H1 (cell line): ENCODE data around the gene SMYD3. TPM values are rescaled to one million over a fixed set of nuclear protein-coding genes. Genes with fewer than 3 reads are reported as not detected.

ENCODE experiments used
- CTCF ChIA-PET: fragments of 300-600 bp; sonication (Branson Sonifier 250); formaldehyde crosslinking; loops from one replicate; lab custom pipeline; 2021; ENCODE audit not compliant: partially characterized antibody; lab: Charles Lee
- POLR2A ChIA-PET: fragments of 300-600 bp; sonication (Branson Sonifier 250); formaldehyde crosslinking; loops from one replicate; lab custom pipeline; 2021; ENCODE audit warnings: inconsistent platforms; ENCODE audit not compliant: partially characterized antibody; lab: Charles Lee
- DNase-seq, 2 experiments: peaks; one replicate each; pipeline versions ENCODE4 v3.0.0 to v3.0.0-alpha.2; 2010 to 2022; ENCODE audit warnings: low spot score in 2 of 2, low read depth in 1 of 2, mixed read lengths in 1 of 2
- FAIRE-seq: peaks from 2 replicates; lab custom pipeline; 2011; peaks lifted over from hg19 to GRCh38; lab: Jason Lieb, UNC
- H2AFZ ChIP-seq: 2 replicates; pipeline ENCODE4 v1.8.1; 2012; ENCODE audit warnings: low read length, inconsistent platforms
- H2AK5ac ChIP-seq: 2 replicates; pipeline ENCODE4 v1.6.1; 2013; ENCODE audit warnings: low read depth, low read length
- H2BK120ac ChIP-seq: replicated peaks from 2 replicates; pipeline ENCODE3; 2013; ENCODE audit warnings: low read depth, low read length, inconsistent platforms
- H2BK12ac ChIP-seq: 2 replicates; pipeline ENCODE4 v1.6.1; 2013; ENCODE audit warnings: low read depth, low read length
- H2BK15ac ChIP-seq: 2 replicates; pipeline ENCODE4 v1.6.1; 2013; ENCODE audit warnings: low read length
- H2BK20ac ChIP-seq: 2 replicates; pipeline ENCODE4 v1.6.1; 2013; ENCODE audit warnings: low read length
- H2BK5ac ChIP-seq: 2 replicates; pipeline ENCODE4 v1.6.1; 2013; ENCODE audit warnings: low read depth, low read length
- H3K14ac ChIP-seq: 2 replicates; pipeline ENCODE4 v1.6.1; 2013; ENCODE audit warnings: inconsistent platforms; ENCODE audit not compliant: insufficient read length
- H3K18ac ChIP-seq: 2 replicates; pipeline ENCODE4 v1.6.1; 2013; ENCODE audit warnings: low read length; ENCODE audit errors: extremely low read depth
- H3K23ac ChIP-seq: 2 replicates; pipeline ENCODE4 v1.6.1; 2013; ENCODE audit warnings: inconsistent platforms; ENCODE audit not compliant: insufficient read length
- H3K23me2 ChIP-seq: 2 replicates; pipeline ENCODE4 v1.6.1; 2013; ENCODE audit warnings: low read depth, low read length
- H3K27ac ChIP-seq: 2 replicates; pipeline ENCODE4 v1.6.1; 2011; ENCODE audit warnings: low read depth, low read length, inconsistent platforms
- H3K27me3 ChIP-seq, 4 experiments: replicated peaks in 1 of 4; 1 replicate in 1 of 4; 2 replicates in 3 of 4; pipeline versions ENCODE4 v1.6.1 to v1.8.1; 2011 to 2013; ENCODE audit warnings: low read length in 3 of 4, mild to moderate bottlenecking in 3 of 4, inconsistent platforms in 2 of 4, mixed read lengths in 2 of 4, moderate library complexity in 1 of 4; ENCODE audit not compliant: control insufficient read depth in 3 of 4, insufficient read depth in 3 of 4; ENCODE audit errors: extremely low read depth in 1 of 4
- H3K36me3 ChIP-seq, 4 experiments: 2 replicates each; pipeline versions ENCODE4 v1.6.1 to v1.8.1; 2011 to 2013; ENCODE audit warnings: mild to moderate bottlenecking in 4 of 4, low read length in 3 of 4, moderate library complexity in 2 of 4, control low read depth in 1 of 4, inconsistent platforms in 1 of 4; ENCODE audit not compliant: insufficient read depth in 4 of 4, control insufficient read depth in 2 of 4
- H3K4ac ChIP-seq: replicated peaks from 2 replicates; pipeline ENCODE3; 2013; ENCODE audit warnings: low read length, low read depth, mixed read lengths, inconsistent platforms; ENCODE audit not compliant: insufficient read length
- H3K4me1 ChIP-seq, 4 experiments: replicated peaks in 1 of 4; 1 replicate in 1 of 4; 2 replicates in 3 of 4; pipeline versions ENCODE4 v1.6.1 to v1.8.1; 2011 to 2013; ENCODE audit warnings: low read length in 3 of 4, inconsistent platforms in 2 of 4, mixed read lengths in 1 of 4; ENCODE audit not compliant: insufficient read depth in 4 of 4, control insufficient read depth in 3 of 4
- H3K4me2 ChIP-seq, 2 experiments: 2 replicates each; pipeline versions ENCODE4 v1.6.1 to v1.8.1; 2011 to 2013; ENCODE audit warnings: low read depth in 2 of 2, low read length in 2 of 2, control low read depth in 1 of 2, inconsistent platforms in 1 of 2, mild to moderate bottlenecking in 1 of 2; ENCODE audit not compliant: insufficient read depth in 1 of 2
- H3K4me3 ChIP-seq, 4 experiments: fragments of 200-600, 300-600 bp in 1 of 4; sonication (generic), shearing (Covaris generic), sonication (Bioruptor Twin) in 1 of 4; 2 replicates each; pipeline versions ENCODE4 v1.5.1 to v1.8.1; 2011 to 2016; ENCODE audit warnings: low read length in 4 of 4, low read depth in 3 of 4, control low read depth in 2 of 4, inconsistent platforms in 2 of 4, mild to moderate bottlenecking in 2 of 4, mixed read lengths in 1 of 4, moderate library complexity in 1 of 4; ENCODE audit not compliant: insufficient read depth in 2 of 4; ENCODE audit errors: extremely low read depth in 1 of 4
- H3K56ac ChIP-seq: replicated peaks from 2 replicates; pipeline ENCODE3; 2013; ENCODE audit warnings: low read depth, mild to moderate bottlenecking, mixed read lengths, low read length, inconsistent platforms; ENCODE audit not compliant: insufficient read length
- H3K79me1 ChIP-seq: 2 replicates; pipeline ENCODE4 v1.6.1; 2013; ENCODE audit warnings: low read depth, low read length, control low read depth
- H3K79me2 ChIP-seq, 2 experiments: 2 replicates each; pipeline versions ENCODE4 v1.6.1 to v1.8.1; 2012 to 2013; ENCODE audit warnings: low read length in 2 of 2, mild to moderate bottlenecking in 2 of 2, inconsistent platforms in 1 of 2; ENCODE audit not compliant: insufficient read depth in 2 of 2, control insufficient read depth in 1 of 2
- H3K9ac ChIP-seq, 4 experiments: replicated peaks in 1 of 4; 1 replicate in 1 of 4; 2 replicates in 3 of 4; pipeline versions ENCODE4 v1.6.1 to v1.8.1; 2011 to 2013; ENCODE audit warnings: low read depth in 3 of 4, low read length in 3 of 4, control low read depth in 2 of 4, mild to moderate bottlenecking in 2 of 4, moderate library complexity in 2 of 4, inconsistent platforms in 1 of 4; ENCODE audit errors: extremely low read depth in 1 of 4
- H3K9me3 ChIP-seq, 2 experiments: 2 replicates each; pipeline versions ENCODE4 v1.6.1 to v1.8.1; 2012 to 2013; ENCODE audit warnings: mild to moderate bottlenecking in 2 of 2, moderate library complexity in 2 of 2, control low read depth in 1 of 2, inconsistent platforms in 1 of 2, low read depth in 1 of 2, low read length in 1 of 2, mixed read lengths in 1 of 2; ENCODE audit not compliant: insufficient read depth in 2 of 2
- H4K20me1 ChIP-seq, 2 experiments: replicated peaks in 1 of 2; 2 replicates each; pipeline versions ENCODE3 to v1.8.1; 2011 to 2013; ENCODE audit warnings: inconsistent platforms in 2 of 2, low read length in 2 of 2, mild to moderate bottlenecking in 1 of 2; ENCODE audit not compliant: insufficient read depth in 2 of 2, control insufficient read depth in 1 of 2
- H4K5ac ChIP-seq: 2 replicates; pipeline ENCODE4 v1.6.1; 2013; ENCODE audit warnings: low read length, low read depth, mixed read lengths, inconsistent platforms; ENCODE audit not compliant: insufficient read length
- H4K8ac ChIP-seq: 2 replicates; pipeline ENCODE4 v1.8.0; 2013; ENCODE audit warnings: mild to moderate bottlenecking, moderate library complexity, low read length, inconsistent platforms; ENCODE audit not compliant: insufficient read depth; ENCODE audit errors: extremely low read depth
- H4K91ac ChIP-seq: replicated peaks from 2 replicates; pipeline ENCODE3; 2013; ENCODE audit warnings: low read length, mixed read lengths, inconsistent platforms; ENCODE audit not compliant: insufficient read length
- EP300 ChIP-seq, 2 experiments: IDR thresholded peaks; 1 replicate in 1 of 2; 2 replicates in 1 of 2; pipeline ENCODE4 v1.6.1; 2011 to 2012; ENCODE audit warnings: low read depth in 2 of 2, low read length in 2 of 2, mild to moderate bottlenecking in 2 of 2, borderline replicate concordance in 1 of 2, inconsistent platforms in 1 of 2, moderate library complexity in 1 of 2
- EZH2 ChIP-seq: fragments of 200-600 bp; sonication (generic); IDR thresholded peaks from 2 replicates; pipeline ENCODE4 v1.7.1; 2012; ENCODE audit warnings: low read depth, mild to moderate bottlenecking, moderate library complexity, low read length, inconsistent platforms; ENCODE audit not compliant: severe bottlenecking
- NANOG ChIP-seq: IDR thresholded peaks from 2 replicates; pipeline ENCODE4 v1.6.1; 2011; ENCODE audit warnings: low read length, low read depth, mild to moderate bottlenecking, inconsistent platforms; ENCODE audit not compliant: insufficient read depth, poor library complexity, severe bottlenecking
- POLR2A ChIP-seq, 2 experiments: IDR thresholded peaks; 1 replicate in 1 of 2; 2 replicates in 1 of 2; pipeline ENCODE4 v1.6.1; 2011; ENCODE audit warnings: low read depth in 2 of 2, low read length in 2 of 2, mild to moderate bottlenecking in 2 of 2; ENCODE audit errors: control extremely low read depth in 1 of 2
- SP1 ChIP-seq: IDR thresholded peaks from 2 replicates; pipeline ENCODE4 v1.6.1; 2011; ENCODE audit warnings: low read depth, low read length
- YY1 ChIP-seq: IDR thresholded peaks from 2 replicates; pipeline ENCODE4 v1.6.1; 2011; ENCODE audit warnings: low read depth, mild to moderate bottlenecking, low read length
- WGBS, 2 experiments: shearing (Covaris generic) in 1 of 2; methylation state at CpG; one replicate each; pipeline versions ENCODE4 v1.1.6 to v1.1.7; 2013 to 2015; ENCODE audit warnings: low lambda C conversion rate in 2 of 2, mixed read lengths in 2 of 2, inconsistent platforms in 1 of 2, low coverage in 1 of 2, missing lambda C conversion rate in 1 of 2; ENCODE audit not compliant: insufficient replicate concordance in 2 of 2, insufficient coverage in 1 of 2, insufficient read length in 1 of 2; ENCODE audit errors: extremely low coverage in 1 of 2, missing lambda C conversion rate in 1 of 2; 5-methylcytosine and 5-hydroxymethylcytosine counted together
- polyA plus RNA-seq, 7 experiments: library from polyadenylated mRNA; depleted of rRNA in 3 of 7; stranded (reverse) in 5 of 7; unstranded in 2 of 7; fragments of >200 nt in 5 of 7; fragments of 200-250 nt in 2 of 7; gene quantifications; 1 replicate in 5 of 7; 2 replicates in 1 of 7; 4 replicates in 1 of 7; pipeline versions ENCODE4 v1.2.1 to v1.2.3, GENCODE V29; 2011 to 2013; ENCODE audit warnings: missing spikeins in 2 of 7, mixed read lengths in 2 of 7
- total RNA-seq: library from RNA; stranded (reverse); fragmentation: NEBNext Ultra II Directional; extraction: Animal tissue kit (Norgen Biotek cat#: 25700); gene quantifications from 2 replicates; pipeline ENCODE4 v1.2.1, GENCODE V29; 2021
- TF ChIP-seq, protein P1 (sequence below), 3 experiments: IDR thresholded peaks; 1 replicate in 2 of 3; 2 replicates in 1 of 3; pipeline versions ENCODE4 v1.5.1 to v1.6.1; 2011; ENCODE audit warnings: low read length in 3 of 3, mild to moderate bottlenecking in 3 of 3, inconsistent platforms in 2 of 3, low read depth in 1 of 3, moderate library complexity in 1 of 3; ENCODE audit not compliant: insufficient read depth in 1 of 3; ENCODE audit errors: control extremely low read depth in 1 of 3
- TF ChIP-seq, protein P2 (sequence below): IDR thresholded peaks from 2 replicates; pipeline ENCODE4 v1.6.1; 2011; ENCODE audit warnings: low read length, improper control_type of control experiment

The SMYD3 gene
- total and polyA plus RNA-seq, 2 of the 8 experiments (the other 6 are each of a cell fraction or from before 2014, with no cell fraction given): 17.3 to 25.4 TPM

DNA sequence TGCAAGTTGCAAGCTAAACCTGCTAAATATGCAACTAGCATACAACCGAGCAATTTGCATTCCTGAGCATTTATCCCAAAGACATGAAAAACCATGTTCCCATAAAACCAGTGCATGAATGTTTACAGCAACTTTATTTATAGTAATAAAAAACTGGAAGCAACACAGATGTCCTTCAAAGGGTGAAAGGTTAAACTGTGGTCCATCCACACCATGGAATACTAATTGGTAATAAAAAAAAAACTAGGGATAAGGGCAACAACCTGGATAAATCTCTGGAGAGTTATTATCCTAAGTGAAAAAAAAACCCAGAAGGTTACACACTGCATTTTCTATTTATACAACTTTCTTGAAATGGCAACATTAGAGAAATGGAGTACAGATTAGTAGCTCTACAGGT lies 474.1 kb downstream of the SMYD3 start:
- Histone ChIP-seq H3K23ac (no peak overlapping the region), H2BK12ac (no peak overlapping the region), H3K23me2 (no peaks in the 10 kb centered on the region; the same call in 1 of the 2 replicates), H3K14ac (no peak overlapping the region), H4K20me1 (no peaks in the 10 kb centered on the region), H2BK5ac (no peak overlapping the region), H2BK15ac (no peak overlapping the region), H3K4me2 (no peak overlapping the region), H2BK120ac (no peak overlapping the region), H3K79me1 (no peaks in the 10 kb centered on the region), H3K4me3 (no peak overlapping the region), H4K5ac (no peak overlapping the region), H3K18ac (no peak overlapping the region), H3K9me3 (no peaks in the 10 kb centered on the region), H3K36me3 (no peaks in the 10 kb centered on the region), H3K27me3 (peaks cover 0 to 1% (median 0%) of the 10 kb centered on the region in 4 experiments; a peak in 1 of 7 replicates), H3K79me2 (no peaks in the 10 kb centered on the region), H3K4me1 (no peaks in the 10 kb centered on the region), H2AK5ac (no peak overlapping the region), H2BK20ac (no peak overlapping the region), H3K56ac (no peak overlapping the region), H3K27ac (no peak overlapping the region), H4K91ac (no peak overlapping the region), H3K4ac (no peak overlapping the region), H3K9ac (peak overlapping the region in 1 of 4 experiments; percentile 34; a peak in 1 of 7 replicates), H4K8ac (no peak overlapping the region), H2AFZ (no peak overlapping the region)
- no peak for DNase-seq
- no peak for FAIRE-seq
- WGBS, 2 experiments: 90% methylated on average over 1 of the region's 1 CpG; no CpG with 5 or more reads in 1 of the 2 experiments
- POLR2A ChIA-PET: no interaction called here
- CTCF ChIA-PET: interaction anchor here (1.1 kb wide), 1 partner anchor 22 kb away, joined by 6 read pairs; no protein-coding TSS in a partner anchor
- TF ChIP-seq POLR2A (IDR thresholded peaks at IDR 0.05; ENCODE audit: control extremely low read depth in 1 of 2, low read depth in 2 of 2, low read length in 2 of 2) (no peak), EZH2 (no peak), YY1 (no peak), EP300 (IDR thresholded peaks at IDR 0.05; ENCODE audit: borderline replicate concordance in 1 of 2, low read depth in 2 of 2, low read length in 2 of 2) (no peak), SP1 (no peak), NANOG (no peak)
- TF ChIP-seq, protein P1, sequence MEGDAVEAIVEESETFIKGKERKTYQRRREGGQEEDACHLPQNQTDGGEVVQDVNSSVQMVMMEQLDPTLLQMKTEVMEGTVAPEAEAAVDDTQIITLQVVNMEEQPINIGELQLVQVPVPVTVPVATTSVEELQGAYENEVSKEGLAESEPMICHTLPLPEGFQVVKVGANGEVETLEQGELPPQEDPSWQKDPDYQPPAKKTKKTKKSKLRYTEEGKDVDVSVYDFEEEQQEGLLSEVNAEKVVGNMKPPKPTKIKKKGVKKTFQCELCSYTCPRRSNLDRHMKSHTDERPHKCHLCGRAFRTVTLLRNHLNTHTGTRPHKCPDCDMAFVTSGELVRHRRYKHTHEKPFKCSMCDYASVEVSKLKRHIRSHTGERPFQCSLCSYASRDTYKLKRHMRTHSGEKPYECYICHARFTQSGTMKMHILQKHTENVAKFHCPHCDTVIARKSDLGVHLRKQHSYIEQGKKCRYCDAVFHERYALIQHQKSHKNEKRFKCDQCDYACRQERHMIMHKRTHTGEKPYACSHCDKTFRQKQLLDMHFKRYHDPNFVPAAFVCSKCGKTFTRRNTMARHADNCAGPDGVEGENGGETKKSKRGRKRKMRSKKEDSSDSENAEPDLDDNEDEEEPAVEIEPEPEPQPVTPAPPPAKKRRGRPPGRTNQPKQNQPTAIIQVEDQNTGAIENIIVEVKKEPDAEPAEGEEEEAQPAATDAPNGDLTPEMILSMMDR (IDR thresholded peaks at IDR 0.05; ENCODE audit: control extremely low read depth in 1 of 3, insufficient read depth in 1 of 3, low read depth in 1 of 3, low read length in 3 of 3): no peak
- TF ChIP-seq, protein P2, sequence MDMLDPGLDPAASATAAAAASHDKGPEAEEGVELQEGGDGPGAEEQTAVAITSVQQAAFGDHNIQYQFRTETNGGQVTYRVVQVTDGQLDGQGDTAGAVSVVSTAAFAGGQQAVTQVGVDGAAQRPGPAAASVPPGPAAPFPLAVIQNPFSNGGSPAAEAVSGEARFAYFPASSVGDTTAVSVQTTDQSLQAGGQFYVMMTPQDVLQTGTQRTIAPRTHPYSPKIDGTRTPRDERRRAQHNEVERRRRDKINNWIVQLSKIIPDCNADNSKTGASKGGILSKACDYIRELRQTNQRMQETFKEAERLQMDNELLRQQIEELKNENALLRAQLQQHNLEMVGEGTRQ: no peak
